Neural progenitor cell (in vitro differentiated cells): ENCODE data around the gene LCMT1. TPM values are rescaled to one million over a fixed set of nuclear protein-coding genes. Genes with fewer than 3 reads are reported as not detected.

Experiments used
- DNase-seq: peaks from one replicate; pipeline ENCODE4 v3.0.0-alpha.2; 2016; ENCODE audit warnings: low spot score
- H2AFZ ChIP-seq: fragments of 200-600 bp; sonication (generic); replicated peaks from 2 replicates; pipeline ENCODE4 v1.6.1; 2016; ENCODE audit warnings: antibody characterized with exemption
- H3F3A ChIP-seq: fragments of 200-600 bp; sonication (generic); 2 replicates; pipeline ENCODE4 v1.6.1; 2016; ENCODE audit warnings: antibody characterized with exemption, low read depth
- H3K27ac ChIP-seq: fragments of 200-600 bp; sonication (generic); 2 replicates; pipeline ENCODE4 v1.5.1; 2016; ENCODE audit warnings: mild to moderate bottlenecking
- H3K27me3 ChIP-seq: fragments of 200-600 bp; sonication (generic); 2 replicates; pipeline ENCODE4 v1.6.1; 2016; ENCODE audit warnings: mild to moderate bottlenecking, moderate library complexity
- H3K36me3 ChIP-seq: fragments of 200-600 bp; sonication (generic); 2 replicates; pipeline ENCODE4 v1.5.1; 2016
- H3K4me1 ChIP-seq: fragments of 200-600 bp; sonication (generic); 2 replicates; pipeline ENCODE4 v1.6.1; 2016; ENCODE audit warnings: mixed run types
- H3K4me2 ChIP-seq: fragments of 200-600 bp; sonication (generic); 2 replicates; pipeline ENCODE4 v1.6.1; 2016
- H3K4me3 ChIP-seq: fragments of 200-600 bp; sonication (generic); 2 replicates; pipeline ENCODE4 v1.5.1; 2016
- H3K79me2 ChIP-seq: fragments of 200-600 bp; sonication (generic); 2 replicates; pipeline ENCODE4 v1.6.1; 2016; ENCODE audit warnings: low read depth
- H3K9ac ChIP-seq: fragments of 200-600 bp; sonication (generic); 2 replicates; pipeline ENCODE4 v1.6.1; 2016
- H3K9me3 ChIP-seq: fragments of 200-600 bp; sonication (generic); 2 replicates; pipeline ENCODE4 v1.5.1; 2016; ENCODE audit warnings: low read depth
- H4K20me1 ChIP-seq: fragments of 200-600 bp; sonication (generic); 2 replicates; pipeline ENCODE4 v1.6.1; 2016; ENCODE audit warnings: low read depth
- H3K27ac Mint-ChIP-seq: 3 replicates; pipeline ENCODE4 v1.8.0; 2021; ENCODE audit warnings: mixed read lengths
- H3K27me3 Mint-ChIP-seq: 2 replicates; pipeline ENCODE4 v1.8.0; 2022; ENCODE audit warnings: low read depth, mild to moderate bottlenecking, inconsistent platforms, moderate library complexity, mixed read lengths; ENCODE audit not compliant: insufficient read depth
- H3K36me3 Mint-ChIP-seq: 3 replicates; pipeline ENCODE4 v1.8.0; 2021; ENCODE audit warnings: mixed read lengths
- H3K4me1 Mint-ChIP-seq: 3 replicates; pipeline ENCODE4 v1.8.0; 2021; ENCODE audit warnings: mixed read lengths
- H3K4me3 Mint-ChIP-seq: 3 replicates; pipeline ENCODE4 v1.8.0; 2021; ENCODE audit warnings: mild to moderate bottlenecking, moderate library complexity, mixed read lengths
- H3K9me3 Mint-ChIP-seq: 3 replicates; pipeline ENCODE4 v1.8.0; 2020; ENCODE audit warnings: mixed read lengths
- EZH2 ChIP-seq: fragments of 200-600 bp; sonication (generic); IDR thresholded peaks from 2 replicates; pipeline ENCODE4 v1.6.1; 2017; ENCODE audit warnings: antibody characterized with exemption, mild to moderate bottlenecking, moderate library complexity
- EZH2phosphoT487 ChIP-seq: fragments of 200-600 bp; sonication (generic); IDR thresholded peaks from 2 replicates; pipeline ENCODE4 v1.6.1; 2017; ENCODE audit warnings: antibody characterized with exemption
- total RNA-seq: library from RNA; depleted of rRNA; stranded (reverse); fragments of >200 nt; gene quantifications from 2 replicates; pipeline ENCODE4 v1.2.3, GENCODE V29; 2015; ENCODE audit warnings: low replicate concordance
- TF ChIP-seq, protein P1 (sequence below): fragments of 200-600 bp; sonication (generic); IDR thresholded peaks from 2 replicates; pipeline ENCODE4 v1.5.1; 2017; ENCODE audit warnings: antibody characterized with exemption, mild to moderate bottlenecking

The LCMT1 gene
- total RNA-seq, 1 donor from 2014 or later = 73.4 TPM

DNA sequence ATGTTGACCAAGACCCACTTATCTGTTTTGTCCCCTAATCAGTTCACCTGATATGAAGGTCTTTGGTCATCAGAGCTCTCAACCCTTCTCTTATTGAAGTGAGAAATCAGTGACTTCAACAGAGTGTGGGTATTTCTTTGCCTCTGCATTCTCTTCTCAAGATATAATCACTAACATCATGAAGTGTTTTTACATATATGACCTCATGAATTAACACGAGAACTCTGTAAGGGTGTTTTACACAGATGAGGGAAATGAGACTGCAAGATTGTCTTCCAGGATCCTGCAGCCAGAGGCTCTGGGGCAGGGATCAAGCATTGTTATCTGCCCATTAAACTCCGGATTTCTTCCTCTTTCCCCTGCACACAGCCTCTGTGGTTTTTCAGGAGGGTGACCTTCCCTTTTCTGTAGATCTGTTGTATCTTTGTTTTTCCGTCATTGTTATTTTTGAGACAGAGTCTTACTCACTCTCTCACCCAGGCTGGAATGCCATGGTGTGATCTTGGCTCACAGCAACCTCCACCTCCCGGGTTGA is 22.7 kb downstream of the LCMT1 start:
- TF ChIP-seq EZH2 (no peak), EZH2phosphoT487 (no peak)
- TF ChIP-seq, protein P1, sequence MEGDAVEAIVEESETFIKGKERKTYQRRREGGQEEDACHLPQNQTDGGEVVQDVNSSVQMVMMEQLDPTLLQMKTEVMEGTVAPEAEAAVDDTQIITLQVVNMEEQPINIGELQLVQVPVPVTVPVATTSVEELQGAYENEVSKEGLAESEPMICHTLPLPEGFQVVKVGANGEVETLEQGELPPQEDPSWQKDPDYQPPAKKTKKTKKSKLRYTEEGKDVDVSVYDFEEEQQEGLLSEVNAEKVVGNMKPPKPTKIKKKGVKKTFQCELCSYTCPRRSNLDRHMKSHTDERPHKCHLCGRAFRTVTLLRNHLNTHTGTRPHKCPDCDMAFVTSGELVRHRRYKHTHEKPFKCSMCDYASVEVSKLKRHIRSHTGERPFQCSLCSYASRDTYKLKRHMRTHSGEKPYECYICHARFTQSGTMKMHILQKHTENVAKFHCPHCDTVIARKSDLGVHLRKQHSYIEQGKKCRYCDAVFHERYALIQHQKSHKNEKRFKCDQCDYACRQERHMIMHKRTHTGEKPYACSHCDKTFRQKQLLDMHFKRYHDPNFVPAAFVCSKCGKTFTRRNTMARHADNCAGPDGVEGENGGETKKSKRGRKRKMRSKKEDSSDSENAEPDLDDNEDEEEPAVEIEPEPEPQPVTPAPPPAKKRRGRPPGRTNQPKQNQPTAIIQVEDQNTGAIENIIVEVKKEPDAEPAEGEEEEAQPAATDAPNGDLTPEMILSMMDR = no peak
- H3K36me3 Mint-ChIP-seq = peaks cover 9% of the 10 kb centered on the region

DNA sequence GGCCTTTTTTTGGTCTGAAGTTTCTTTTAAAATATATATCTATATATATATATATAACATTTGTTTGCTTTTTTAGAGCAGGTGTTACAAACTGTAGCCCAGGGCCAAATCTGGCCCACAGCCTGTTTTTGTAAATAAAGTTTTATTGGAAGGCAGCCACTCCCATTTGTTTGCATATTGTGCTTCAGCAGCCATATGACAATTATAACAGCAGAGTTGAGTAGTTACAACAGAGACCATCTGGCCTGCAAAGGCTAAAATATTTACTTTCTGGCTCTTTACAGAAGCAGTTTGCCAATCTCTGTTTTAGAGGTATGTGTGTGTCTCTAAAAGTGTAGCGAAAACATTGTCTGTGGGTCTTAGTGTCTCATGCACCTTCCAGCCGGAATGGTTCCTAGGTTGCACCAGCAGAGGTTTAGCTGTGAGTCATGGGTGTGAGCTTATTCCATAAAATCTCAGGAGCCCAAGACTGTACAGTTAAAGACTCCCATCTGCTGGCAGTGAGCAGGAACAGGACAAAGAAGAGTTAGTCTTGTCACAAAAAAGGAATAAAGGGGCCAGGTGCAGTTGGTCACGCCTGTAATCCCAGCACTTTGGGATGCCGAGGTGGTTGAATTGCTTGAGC is 23.8 kb downstream of the LCMT1 start:
- Histone ChIP-seq H3K79me2 (no peaks in the 10 kb centered on the region), H3K4me1 (no peaks in the 10 kb centered on the region), H3K4me3 (no peak overlapping the region), H2AFZ (no peak overlapping the region), H3K9ac (no peak overlapping the region), H3F3A (no peaks in the 10 kb centered on the region), H3K9me3 (no peaks in the 10 kb centered on the region), H3K27ac (no peak overlapping the region), H3K27me3 (no peaks in the 10 kb centered on the region), H3K36me3 (no peaks in the 10 kb centered on the region), H4K20me1 (no peaks in the 10 kb centered on the region), H3K4me2 (no peak overlapping the region)
- no peaks in the 10 kb centered on the region for H3K27me3 Mint-ChIP-seq
- TF ChIP-seq EZH2phosphoT487 = no peak
- TF ChIP-seq EZH2 = no peak
- TF ChIP-seq, protein P1 = no peak
- H3K4me1 Mint-ChIP-seq = no peaks in the 10 kb centered on the region
- no peak overlapping the region for H3K27ac Mint-ChIP-seq
- no peak overlapping the region for H3K4me3 Mint-ChIP-seq
- peaks cover 15% of the 10 kb centered on the region for H3K36me3 Mint-ChIP-seq
- DNase-seq = no peak
- H3K9me3 Mint-ChIP-seq = no peaks in the 10 kb centered on the region

More for the DNA sequence above, 22.7 kb downstream of the LCMT1 start:
- DNase-seq = no peak
- Mint-ChIP-seq H3K27ac (no peak overlapping the region), H3K9me3 (no peaks in the 10 kb centered on the region), H3K27me3 (no peaks in the 10 kb centered on the region), H3K4me1 (no peaks in the 10 kb centered on the region), H3K4me3 (no peak overlapping the region)
- Histone ChIP-seq H3K4me3 (no peak overlapping the region), H3K9me3 (no peaks in the 10 kb centered on the region), H3K36me3 (no peaks in the 10 kb centered on the region), H4K20me1 (no peaks in the 10 kb centered on the region), H3F3A (no peaks in the 10 kb centered on the region), H3K27me3 (no peaks in the 10 kb centered on the region), H3K9ac (no peak overlapping the region), H3K4me2 (no peak overlapping the region), H3K4me1 (no peaks in the 10 kb centered on the region), H3K79me2 (no peaks in the 10 kb centered on the region), H2AFZ (no peak overlapping the region), H3K27ac (no peak overlapping the region)

DNA sequence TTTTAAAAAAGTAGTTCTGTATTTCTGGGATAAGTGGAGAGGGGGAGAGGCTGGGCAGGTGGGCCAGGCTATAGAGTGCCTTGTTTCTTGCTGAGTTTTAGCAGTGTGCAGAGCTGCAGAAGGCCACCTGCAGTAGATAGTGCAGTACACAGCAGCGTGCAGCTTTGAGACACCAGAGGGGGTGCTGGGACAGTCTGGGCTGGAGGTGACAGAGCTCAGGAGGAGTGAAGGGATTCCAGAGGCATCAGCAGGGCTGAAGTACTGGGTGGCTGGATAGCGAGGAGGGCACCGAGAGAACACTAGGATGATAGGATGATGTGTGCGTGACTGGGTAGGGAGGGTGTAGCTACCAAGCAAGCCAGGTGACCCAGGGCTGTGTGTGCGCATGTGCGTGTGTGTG is 26.6 kb downstream of the LCMT1 start:
- Histone ChIP-seq H3K9me3 (no peaks in the 10 kb centered on the region), H3K4me3 (no peak overlapping the region), H3K79me2 (no peaks in the 10 kb centered on the region), H3K36me3 (no peaks in the 10 kb centered on the region), H3F3A (no peaks in the 10 kb centered on the region), H4K20me1 (no peaks in the 10 kb centered on the region), H3K27me3 (no peaks in the 10 kb centered on the region), H3K4me2 (no peak overlapping the region), H2AFZ (no peak overlapping the region), H3K4me1 (no peaks in the 10 kb centered on the region), H3K9ac (no peak overlapping the region), H3K27ac (no peak overlapping the region)
- no peaks in the 10 kb centered on the region for H3K9me3 Mint-ChIP-seq
- DNase-seq = no peak
- no peaks in the 10 kb centered on the region for H3K4me1 Mint-ChIP-seq
- H3K27me3 Mint-ChIP-seq = no peaks in the 10 kb centered on the region
- TF ChIP-seq, protein P1 = no peak
- TF ChIP-seq EZH2 = no peak
- no peak for TF ChIP-seq EZH2phosphoT487
- peak overlapping the region; percentile 15 for H3K27ac Mint-ChIP-seq
- peaks cover 25% of the 10 kb centered on the region for H3K36me3 Mint-ChIP-seq
- H3K4me3 Mint-ChIP-seq = no peak overlapping the region
